ENCODE results near the gene LSM4.

Gene LSM4

GRCh38 chr19:18274219-18274780 is 48.6 kb downstream of the LSM4 start, which contains the start of gene IQCN:
IQCN (minus strand) TSS chr19:18274452; CDS start chr19:18269478, 4,974 bp downstream.
- peak; percentile 67 to 68 for DNase-seq

DNA sequence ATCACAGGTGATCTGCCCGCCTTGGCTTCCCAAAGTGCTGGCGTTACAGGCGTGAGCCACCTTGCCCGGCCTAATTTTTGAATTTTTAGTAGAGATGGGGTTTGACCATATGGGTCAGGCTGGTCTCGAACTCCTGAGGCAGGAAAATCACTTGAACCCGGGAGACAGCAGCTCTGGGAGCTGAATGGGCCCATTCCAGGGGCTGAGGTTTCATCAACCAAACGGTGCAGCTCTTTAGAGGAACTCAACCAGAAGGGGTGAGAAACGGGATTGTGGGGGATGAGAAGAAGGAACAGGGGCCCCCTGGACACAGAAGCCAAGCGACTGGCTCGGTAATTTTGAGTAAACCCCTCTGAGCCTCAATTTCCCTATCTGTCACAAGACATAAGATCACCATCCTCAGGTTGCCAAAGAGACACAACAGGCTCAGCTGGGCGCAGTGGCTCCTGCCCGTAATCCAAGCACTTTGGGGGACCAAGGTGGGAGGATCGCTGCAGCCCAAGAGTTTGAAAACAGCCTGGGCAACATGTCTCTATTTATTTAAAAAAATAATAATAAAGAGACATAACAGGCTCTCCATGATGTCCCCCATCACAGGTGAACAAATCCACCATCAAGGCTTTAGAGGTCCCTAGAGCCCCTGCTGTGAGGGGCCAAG is 49.2 kb downstream of the LSM4 start:
- peak; percentile 28 to 44 for DNase-seq

DNA sequence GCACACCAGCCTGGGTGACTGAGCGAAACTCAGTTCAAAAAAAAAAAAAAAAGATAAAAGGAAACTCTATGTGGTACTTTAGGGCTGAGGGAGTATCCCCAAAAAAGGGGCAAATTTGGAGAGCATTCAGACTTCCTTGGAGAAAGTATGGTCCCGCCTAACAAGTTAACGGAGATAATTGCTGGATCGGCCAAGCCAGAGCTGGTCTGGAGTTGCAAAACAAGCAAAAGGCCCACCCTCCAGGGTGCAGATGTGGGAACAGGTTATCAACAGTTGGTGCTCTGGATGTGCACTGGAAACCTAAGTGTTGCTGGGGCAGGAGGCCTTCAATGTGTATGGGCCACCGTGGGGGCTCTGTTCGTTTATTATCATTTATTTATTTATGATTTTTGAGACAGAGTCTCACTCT is 51.4 kb downstream of the LSM4 start:
- peak; percentile 44 to 56 for DNase-seq

- DNase-seq: peak in 1 of 2 donors; percentile 19
Measured at GRCh38 chr19:18270326-18270725, 52.5 kb downstream of the LSM4 start.

GRCh38 chr19:18269070-18269723 is 53.7 kb downstream of the LSM4 start:
- DNase-seq: peak in 1 of 2 donors; percentile 4

GRCh38 chr19:18266771-18267686 is 55.8 kb downstream of the LSM4 start:
- DNase-seq: no peak

GRCh38 chr19:18265582-18265981 is 57.3 kb downstream of the LSM4 start:
- DNase-seq: no peak

- no peak for DNase-seq
Measured at GRCh38 chr19:18264971-18265540, 57.8 kb downstream of the LSM4 start.

- DNase-seq: no peak
Measured at GRCh38 chr19:18264137-18264854, 58.6 kb downstream of the LSM4 start.

DNA sequence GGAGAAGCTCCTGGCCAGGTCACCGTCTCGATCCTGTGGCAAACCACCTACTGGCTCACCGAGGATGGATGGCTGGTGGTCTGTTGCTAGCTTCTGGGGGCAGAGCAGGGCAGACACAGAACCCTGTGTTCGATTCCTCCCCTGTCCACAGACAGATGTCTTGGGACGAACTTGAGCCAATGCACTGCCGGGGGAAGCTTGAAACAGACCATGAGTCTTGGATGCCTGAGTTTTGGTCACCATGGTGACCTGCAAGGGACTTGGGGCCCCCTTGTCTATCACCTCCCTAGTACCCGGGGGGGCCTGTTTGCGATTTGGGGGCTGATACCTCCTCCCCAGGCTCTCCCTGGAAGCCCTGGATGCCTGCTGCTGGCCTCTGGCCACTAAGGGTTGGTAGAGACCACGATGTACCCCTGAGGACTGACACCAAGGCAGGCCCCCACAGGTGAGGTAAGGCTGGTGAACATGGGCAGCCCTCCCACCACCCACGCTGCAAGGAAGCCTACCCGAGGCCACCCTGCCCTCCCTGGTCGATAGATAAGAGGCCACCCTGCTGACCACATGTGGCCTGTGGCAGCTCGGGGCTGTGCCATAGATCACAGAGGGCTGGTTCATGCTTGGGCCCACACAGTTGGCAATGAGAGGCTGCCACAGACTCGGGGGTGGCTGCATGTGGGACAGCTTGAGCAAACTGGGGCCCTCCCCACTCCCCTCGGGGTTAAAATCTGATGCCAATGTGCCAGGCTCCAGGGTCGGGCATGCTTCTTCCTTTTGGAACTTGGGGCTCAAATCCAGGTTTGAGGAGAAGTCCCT is 59.3 kb downstream of the LSM4 start:
- DNase-seq: no peak

DNA sequence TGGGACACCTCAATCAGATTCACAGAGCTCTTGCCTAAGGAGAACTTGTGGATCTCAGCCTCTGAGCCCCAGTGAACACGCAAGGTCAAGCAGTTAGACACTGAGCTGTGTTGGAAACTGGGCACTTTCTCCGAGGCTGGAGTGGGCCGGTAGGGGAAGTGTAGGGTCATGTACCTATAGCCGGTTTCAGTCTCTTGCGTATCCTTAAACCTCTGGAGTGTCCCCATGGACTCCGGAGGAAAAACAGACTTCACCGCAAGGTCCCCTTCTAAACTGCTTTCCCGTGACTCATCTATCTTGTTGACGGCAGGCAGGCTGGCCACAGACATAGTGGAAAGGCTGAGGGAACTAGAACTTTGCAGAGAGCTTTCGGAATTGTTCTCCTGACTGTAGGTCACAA is 60.0 kb downstream of the LSM4 start:
- DNase-seq: no peak

GRCh38 chr19:18262144-18262543 is 60.7 kb downstream of the LSM4 start:
- no peak for DNase-seq

DNA sequence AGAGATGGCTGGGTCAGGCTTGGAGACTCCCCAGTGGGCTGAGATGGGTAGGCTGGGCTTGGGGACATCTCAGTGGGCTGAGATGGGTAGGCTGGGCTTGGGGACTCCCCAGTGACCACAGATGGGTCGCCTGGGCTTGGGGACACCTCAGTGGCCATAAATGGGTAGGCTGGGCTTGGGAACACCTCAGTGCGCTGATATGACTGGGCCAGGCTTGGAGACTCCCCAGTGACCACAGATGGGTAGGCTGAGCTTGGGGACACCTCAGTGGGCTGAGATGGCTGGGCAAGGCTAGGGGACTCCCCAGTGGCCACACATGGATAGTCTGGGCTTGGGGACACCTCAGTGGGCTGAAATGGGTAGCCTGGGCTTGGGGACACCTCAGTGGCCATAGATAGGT is 61.4 kb downstream of the LSM4 start:
- no peak for DNase-seq

GRCh38 chr19:18259893-18260292 is 63.0 kb downstream of the LSM4 start:
- DNase-seq: no peak

DNA sequence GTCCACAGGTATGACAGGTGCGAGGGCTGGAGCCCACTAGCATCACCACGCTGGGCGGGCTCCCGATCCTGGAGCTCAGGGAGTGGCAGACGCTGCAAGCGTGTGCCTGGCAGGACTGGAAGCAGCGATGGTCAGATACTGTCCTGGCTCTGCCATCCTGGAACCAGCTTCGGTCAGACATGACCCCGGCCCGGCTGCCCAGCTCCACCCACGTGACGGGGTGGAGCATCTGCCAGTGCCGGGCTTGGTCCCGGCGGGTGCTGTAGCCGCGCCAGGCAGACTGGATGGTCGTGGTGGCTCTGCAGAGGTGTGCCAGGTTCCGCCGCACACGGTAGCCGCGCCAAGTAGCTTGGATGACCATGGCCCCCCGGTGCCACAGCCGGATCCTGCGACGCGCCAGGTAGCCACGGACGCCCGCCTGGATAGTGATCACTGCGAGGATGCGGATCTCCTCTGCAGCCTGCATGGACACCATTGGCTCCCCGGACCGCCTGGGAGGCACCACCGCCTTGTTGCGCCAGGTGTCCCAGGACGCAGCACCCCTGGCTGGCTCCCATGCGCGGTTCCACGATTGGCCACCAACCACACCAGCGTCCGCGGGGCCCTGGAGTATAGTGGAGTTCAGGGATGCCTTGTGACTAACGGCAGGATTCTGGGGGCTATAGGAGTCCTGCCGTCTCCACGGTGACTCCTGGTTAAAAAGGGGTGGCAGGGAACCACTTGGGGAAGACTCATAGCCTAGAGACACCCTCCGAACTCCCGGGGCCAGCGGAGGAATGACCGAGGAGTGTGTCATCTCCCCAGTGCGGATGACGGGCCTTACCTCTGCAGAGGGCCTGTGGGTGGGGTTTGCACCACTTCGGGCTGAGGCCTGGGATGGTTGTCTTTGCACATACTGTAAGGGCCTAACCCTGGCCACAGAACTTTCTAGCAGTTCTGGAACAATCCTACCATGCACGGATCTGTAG is 65.1 kb downstream of the LSM4 start:
- no peak for DNase-seq
